Measurements from ENCODE around the gene CNNM3.
"Not testable (repeated sequence)": the region's sequence is repeated elsewhere in the genome, so short reads cannot be mapped to it uniquely, and the experiment has no call there.

CNNM3 gene

DNA sequence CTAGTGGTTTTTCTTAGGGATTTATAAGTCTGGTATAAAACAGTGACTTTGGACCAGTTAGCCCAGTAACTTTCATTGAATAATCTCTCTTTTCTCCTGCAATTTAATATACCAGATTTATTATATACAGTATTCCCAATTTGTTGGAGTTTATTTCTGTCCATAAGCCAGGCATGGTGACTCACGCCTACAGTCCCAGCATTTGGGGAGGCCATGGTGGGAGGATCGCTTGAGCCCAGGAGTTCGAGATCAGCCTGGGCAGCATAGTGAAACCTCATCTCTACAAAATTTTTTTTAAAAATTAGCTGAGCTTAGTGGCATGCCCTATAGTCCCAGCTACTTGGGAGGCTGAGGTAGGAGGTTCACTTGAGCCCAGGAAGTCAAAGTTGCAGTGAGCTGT, 28.7 kb upstream of the CNNM3 start:
- Mint-ChIP-seq H3K4me3 (no peak overlapping the region), H3K4me1 (peaks cover 14% of the 10 kb centered on the region), H3K9me3 (peaks cover 4% of the 10 kb centered on the region), H3K27ac (no peak overlapping the region), H3K27me3 (ENCODE audit: low read depth, poor library complexity) (peaks cover 3% of the 10 kb centered on the region), H3K36me3 (ENCODE audit: low read depth) (no peaks in the 10 kb centered on the region)
- TF ChIP-seq, protein P1, sequence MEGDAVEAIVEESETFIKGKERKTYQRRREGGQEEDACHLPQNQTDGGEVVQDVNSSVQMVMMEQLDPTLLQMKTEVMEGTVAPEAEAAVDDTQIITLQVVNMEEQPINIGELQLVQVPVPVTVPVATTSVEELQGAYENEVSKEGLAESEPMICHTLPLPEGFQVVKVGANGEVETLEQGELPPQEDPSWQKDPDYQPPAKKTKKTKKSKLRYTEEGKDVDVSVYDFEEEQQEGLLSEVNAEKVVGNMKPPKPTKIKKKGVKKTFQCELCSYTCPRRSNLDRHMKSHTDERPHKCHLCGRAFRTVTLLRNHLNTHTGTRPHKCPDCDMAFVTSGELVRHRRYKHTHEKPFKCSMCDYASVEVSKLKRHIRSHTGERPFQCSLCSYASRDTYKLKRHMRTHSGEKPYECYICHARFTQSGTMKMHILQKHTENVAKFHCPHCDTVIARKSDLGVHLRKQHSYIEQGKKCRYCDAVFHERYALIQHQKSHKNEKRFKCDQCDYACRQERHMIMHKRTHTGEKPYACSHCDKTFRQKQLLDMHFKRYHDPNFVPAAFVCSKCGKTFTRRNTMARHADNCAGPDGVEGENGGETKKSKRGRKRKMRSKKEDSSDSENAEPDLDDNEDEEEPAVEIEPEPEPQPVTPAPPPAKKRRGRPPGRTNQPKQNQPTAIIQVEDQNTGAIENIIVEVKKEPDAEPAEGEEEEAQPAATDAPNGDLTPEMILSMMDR (IDR thresholded peaks at IDR 0.05) = no peak
- DNase-seq = no peak

DNA sequence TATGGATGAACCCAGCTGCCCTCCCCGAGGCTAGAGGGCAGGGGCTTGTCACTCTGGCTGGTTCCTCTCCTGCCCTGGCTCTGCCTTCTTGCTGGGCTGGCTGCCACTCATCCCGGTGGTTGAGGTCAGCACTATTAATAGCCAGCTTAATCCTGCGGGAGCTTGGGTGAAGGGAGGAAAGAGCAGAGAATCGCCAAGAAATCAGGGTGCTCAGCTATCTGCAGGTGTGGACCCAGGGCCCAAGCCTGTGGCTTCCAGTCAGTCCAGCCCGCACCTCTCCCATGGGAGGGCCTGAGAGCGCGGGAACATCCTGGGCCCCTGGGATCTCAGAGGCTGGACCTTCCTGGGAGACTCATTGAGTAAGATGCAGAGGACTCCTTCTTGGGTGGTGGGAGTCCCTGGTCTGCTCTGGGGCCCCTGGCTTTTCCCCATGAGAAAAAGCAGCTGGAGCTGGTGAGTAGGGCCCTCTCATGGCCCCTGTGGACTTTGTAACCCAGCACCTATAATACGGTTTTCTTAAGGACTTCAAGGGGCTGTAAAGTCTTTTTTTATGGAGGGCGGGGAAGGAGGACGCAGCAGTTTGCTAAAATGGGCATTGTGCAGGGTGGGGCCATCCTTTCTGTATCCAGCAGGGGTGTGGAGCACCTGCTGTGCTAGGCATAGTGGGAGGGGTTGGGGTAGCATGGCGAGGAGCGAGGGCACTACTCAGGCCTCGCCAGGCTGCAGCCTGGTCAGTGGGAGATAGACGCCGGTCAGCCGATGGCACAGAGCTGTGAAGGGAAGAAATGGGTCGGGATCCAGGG, 27.4 kb upstream of the CNNM3 start:
- no peak for DNase-seq
- TF ChIP-seq, protein P1 (IDR thresholded peaks at IDR 0.05) = no peak
- H3K27ac Mint-ChIP-seq = peak overlapping the region; percentile 48
- no peak overlapping the region for H3K4me3 Mint-ChIP-seq
- peaks cover 4% of the 10 kb centered on the region for H3K9me3 Mint-ChIP-seq
- H3K36me3 Mint-ChIP-seq (ENCODE audit: low read depth) = no peaks in the 10 kb centered on the region
- H3K27me3 Mint-ChIP-seq (ENCODE audit: low read depth, poor library complexity) = peaks cover 3% of the 10 kb centered on the region
- peaks cover 25% of the 10 kb centered on the region for H3K4me1 Mint-ChIP-seq

DNA sequence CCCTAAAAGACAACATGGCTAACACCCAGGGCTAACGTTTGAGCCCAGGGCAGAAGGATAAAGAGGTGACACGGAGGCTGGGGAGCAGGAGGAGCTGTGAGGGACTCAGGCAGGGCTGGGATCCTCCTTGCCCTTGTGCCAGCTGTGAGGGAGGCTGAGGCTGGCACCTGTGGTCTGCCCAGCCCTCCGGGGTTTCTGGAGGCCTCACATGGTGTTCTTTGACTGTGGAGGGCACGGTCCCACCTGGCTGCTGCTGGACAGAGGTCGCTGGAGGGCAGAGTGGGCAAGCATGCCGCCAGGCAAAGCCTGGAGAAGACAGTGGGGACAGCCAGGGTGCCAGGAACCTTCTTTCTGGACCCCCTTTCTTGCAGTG, 26.8 kb upstream of the CNNM3 start:
- Mint-ChIP-seq H3K4me1 (peaks cover 31% of the 10 kb centered on the region), H3K27me3 (ENCODE audit: low read depth, poor library complexity) (peaks cover 3% of the 10 kb centered on the region), H3K27ac (no peak overlapping the region), H3K9me3 (peaks cover 4% of the 10 kb centered on the region), H3K36me3 (ENCODE audit: low read depth) (no peaks in the 10 kb centered on the region), H3K4me3 (no peak overlapping the region)
- no peak for DNase-seq
- TF ChIP-seq, protein P1 (IDR thresholded peaks at IDR 0.05) = no peak

DNA sequence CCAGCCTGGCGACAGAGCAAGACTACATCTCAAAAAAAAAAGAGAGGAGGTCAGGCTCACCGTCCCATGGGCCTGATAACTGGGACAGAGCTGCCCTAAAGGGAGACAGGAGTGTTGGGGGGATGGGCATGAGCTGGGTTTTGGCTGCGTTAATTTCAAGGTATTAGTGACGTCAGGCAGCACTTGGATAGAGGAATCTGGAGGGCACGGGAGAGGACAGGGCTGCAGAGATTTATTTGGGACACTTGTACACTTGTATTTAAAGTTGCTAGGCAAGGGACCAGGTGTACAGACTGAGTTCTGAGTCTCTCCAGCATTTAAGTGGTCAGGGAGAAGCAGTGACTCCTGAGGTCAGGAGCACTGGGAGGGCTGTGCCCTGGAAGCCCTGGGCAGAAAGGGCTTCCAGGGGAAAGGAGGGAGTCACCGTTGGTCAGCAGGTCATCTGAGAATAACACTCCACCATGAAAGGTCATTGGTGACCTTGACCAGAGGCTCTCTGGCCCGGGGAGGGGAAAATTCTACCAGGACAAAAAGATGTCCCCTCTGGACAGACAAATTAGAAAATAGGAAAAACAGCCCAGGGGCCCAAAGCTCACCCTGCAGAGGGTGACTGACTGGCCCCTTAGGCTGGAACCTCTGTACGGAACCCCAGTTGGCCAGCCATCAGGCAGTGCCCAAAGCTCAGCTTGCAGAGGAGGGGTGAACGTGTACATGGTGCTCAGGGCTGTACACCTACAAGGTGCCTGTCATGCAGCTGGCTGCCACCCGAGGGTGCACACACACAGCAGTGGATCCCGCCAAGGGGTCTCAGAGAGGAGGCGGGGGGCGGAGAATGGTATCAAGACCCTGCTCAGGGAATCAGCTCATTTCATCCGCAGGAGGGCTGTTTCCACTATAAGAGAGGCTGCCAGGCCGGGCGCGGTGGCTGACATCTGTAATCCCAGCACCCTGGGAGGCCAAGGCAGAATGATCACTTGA, 23.0 kb upstream of the CNNM3 start:
- H3K4me1 Mint-ChIP-seq = peaks cover 35% of the 10 kb centered on the region
- H3K36me3 Mint-ChIP-seq (ENCODE audit: low read depth) = no peaks in the 10 kb centered on the region
- DNase-seq = no peak
- H3K9me3 Mint-ChIP-seq = peaks cover 4% of the 10 kb centered on the region
- H3K27ac Mint-ChIP-seq = peak overlapping the region; percentile 7
- H3K27me3 Mint-ChIP-seq (ENCODE audit: low read depth, poor library complexity) = peaks cover 5% of the 10 kb centered on the region
- H3K4me3 Mint-ChIP-seq = no peak overlapping the region
- TF ChIP-seq, protein P1 (IDR thresholded peaks at IDR 0.05) = no peak

DNA sequence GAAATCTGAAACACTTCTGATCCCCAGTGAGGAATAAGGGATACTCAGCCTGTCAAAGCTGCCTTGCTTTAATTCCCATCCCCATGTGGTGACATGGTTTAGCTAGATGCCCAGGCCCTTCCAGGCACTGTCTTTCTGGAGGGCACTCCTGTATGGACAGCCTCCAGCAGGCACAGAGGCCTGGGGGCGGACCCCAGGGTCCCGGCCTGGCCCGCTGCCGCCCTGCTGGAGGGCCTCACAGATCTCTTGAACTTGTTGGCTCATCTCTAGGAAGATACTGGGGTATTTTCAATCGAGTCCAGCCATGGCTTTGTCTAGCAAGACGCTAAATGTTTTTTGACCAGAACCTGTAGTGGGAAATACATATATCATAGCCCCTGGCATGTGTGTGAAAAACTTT, 21.0 kb upstream of the CNNM3 start:
- no peak for DNase-seq
- Mint-ChIP-seq H3K27me3 (ENCODE audit: low read depth, poor library complexity) (peaks cover 2% of the 10 kb centered on the region), H3K4me3 (no peak overlapping the region), H3K4me1 (peaks cover 23% of the 10 kb centered on the region), H3K27ac (no peak overlapping the region), H3K9me3 (no peaks in the 10 kb centered on the region), H3K36me3 (ENCODE audit: low read depth) (no peaks in the 10 kb centered on the region)
- TF ChIP-seq, protein P1 (IDR thresholded peaks at IDR 0.05) = no peak

DNA sequence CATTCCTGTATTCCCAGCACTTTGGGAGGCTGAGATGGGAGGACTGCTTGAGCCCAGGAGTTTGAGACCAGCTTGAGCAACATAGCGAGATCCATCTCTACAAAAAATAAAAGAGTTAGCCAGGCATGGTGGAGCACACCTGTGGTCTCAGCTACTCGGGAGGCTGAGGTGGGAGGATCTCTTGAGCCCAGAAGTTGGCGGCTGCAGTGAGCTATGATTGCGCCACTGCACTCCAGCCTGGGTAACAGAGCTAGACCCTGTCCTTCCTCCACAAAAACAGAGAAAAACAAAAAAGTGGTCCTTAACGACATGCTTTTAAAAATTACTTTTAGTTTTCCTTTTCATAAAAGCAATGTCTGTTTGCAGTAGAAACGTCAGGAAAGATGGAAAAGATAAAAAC, 19.6 kb upstream of the CNNM3 start:
- H3K27me3 Mint-ChIP-seq (ENCODE audit: low read depth, poor library complexity) = not testable (repeated sequence)

More for the DNA sequence above, 19.6 kb upstream of the CNNM3 start:
- not testable (repeated sequence) for H3K27ac Mint-ChIP-seq; H3K4me3 Mint-ChIP-seq; H3K9me3 Mint-ChIP-seq; H3K36me3 Mint-ChIP-seq (ENCODE audit: low read depth); DNase-seq
- H3K4me1 Mint-ChIP-seq = peaks cover 23% of the 10 kb centered on the region

Data from nephron progenitor cell (in vitro differentiated cells).